Smooth muscle cell (in vitro differentiated cells): ENCODE results near the gene NINJ1. TPM values are rescaled to one million over a fixed set of nuclear protein-coding genes. Genes with fewer than 3 reads are reported as not detected.
"Not testable (repeated sequence)": the region's sequence is repeated elsewhere in the genome, so short reads cannot be mapped to it uniquely, and the experiment has no call there.

Source experiments
- DNase-seq: peaks from one replicate; lab custom pipeline; 2025; ENCODE audit not compliant: unreplicated experiment; lab: John Stamatoyannopoulos, UW
- H2AFZ ChIP-seq: fragments of 200-600 bp; sonication (generic); 2 replicates; pipeline ENCODE4 v1.6.0; 2016; ENCODE audit warnings: antibody characterized with exemption, low read depth, mild to moderate bottlenecking
- H3F3A ChIP-seq: fragments of 200-600 bp; sonication (generic); 2 replicates; pipeline ENCODE4 v1.6.0; 2017; ENCODE audit warnings: antibody characterized with exemption, low read depth
- H3K27ac ChIP-seq: fragments of 200-600 bp; sonication (generic); 2 replicates; pipeline ENCODE4 v1.5.1; 2016; ENCODE audit warnings: low read depth, mild to moderate bottlenecking
- H3K27me3 ChIP-seq: fragments of 200-600 bp; sonication (generic); 2 replicates; pipeline ENCODE4 v1.6.1; 2016; ENCODE audit warnings: low read depth, mild to moderate bottlenecking
- H3K36me3 ChIP-seq: fragments of 200-600 bp; sonication (generic); 2 replicates; pipeline ENCODE4 v1.5.1; 2016; ENCODE audit warnings: low read depth
- H3K4me1 ChIP-seq: fragments of 200-600 bp; sonication (generic); 2 replicates; pipeline ENCODE4 v1.5.1; 2016; ENCODE audit warnings: low read depth
- H3K4me2 ChIP-seq: fragments of 200-600 bp; sonication (generic); 2 replicates; pipeline ENCODE4 v1.6.0; 2016; ENCODE audit warnings: mild to moderate bottlenecking
- H3K4me3 ChIP-seq: fragments of 200-600 bp; sonication (generic); 2 replicates; pipeline ENCODE4 v1.5.1; 2016; ENCODE audit warnings: mild to moderate bottlenecking
- H3K79me2 ChIP-seq: fragments of 200-600 bp; sonication (generic); 2 replicates; pipeline ENCODE4 v1.6.0; 2016; ENCODE audit warnings: low read depth, mild to moderate bottlenecking
- H3K9ac ChIP-seq: fragments of 200-600 bp; sonication (generic); 2 replicates; pipeline ENCODE4 v1.6.0; 2016; ENCODE audit warnings: low read depth
- H3K9me3 ChIP-seq: fragments of 200-600 bp; sonication (generic); replicated peaks from 2 replicates; pipeline ENCODE4 v1.5.1; 2016; ENCODE audit warnings: low read depth
- H4K20me1 ChIP-seq: fragments of 200-600 bp; sonication (generic); 2 replicates; pipeline ENCODE4 v1.6.0; 2016; ENCODE audit warnings: low read depth
- CTCF ChIP-seq: fragments of 200-600 bp; sonication (generic); IDR thresholded peaks from 2 replicates; pipeline ENCODE4 v1.5.1; 2017; ENCODE audit warnings: borderline replicate concordance, mild to moderate bottlenecking, antibody characterized with exemption; ENCODE audit not compliant: insufficient read depth, poor library complexity, severe bottlenecking
- WGBS: methylation state at CpG from one replicate; pipeline ENCODE4 v1.1.7; 2016; ENCODE audit warnings: low lambda C conversion rate; 5-methylcytosine and 5-hydroxymethylcytosine counted together
- polyA plus RNA-seq: library from polyadenylated mRNA; unstranded; fragments of >200 nt; fragmentation: Nextera tagmentation; extraction: Ambion mirVana; gene quantifications from 2 replicates; pipeline ENCODE4 v1.2.1, GENCODE V29; 2016
- total RNA-seq: library from RNA; depleted of rRNA; stranded (reverse); fragments of >200 nt; gene quantifications from 2 replicates; pipeline ENCODE4 v1.2.3, GENCODE V29; 2014

Gene NINJ1
- total and polyA plus RNA-seq, 2 experiments from 2014 or later: 34.3 to 53.7 TPM

DNA sequence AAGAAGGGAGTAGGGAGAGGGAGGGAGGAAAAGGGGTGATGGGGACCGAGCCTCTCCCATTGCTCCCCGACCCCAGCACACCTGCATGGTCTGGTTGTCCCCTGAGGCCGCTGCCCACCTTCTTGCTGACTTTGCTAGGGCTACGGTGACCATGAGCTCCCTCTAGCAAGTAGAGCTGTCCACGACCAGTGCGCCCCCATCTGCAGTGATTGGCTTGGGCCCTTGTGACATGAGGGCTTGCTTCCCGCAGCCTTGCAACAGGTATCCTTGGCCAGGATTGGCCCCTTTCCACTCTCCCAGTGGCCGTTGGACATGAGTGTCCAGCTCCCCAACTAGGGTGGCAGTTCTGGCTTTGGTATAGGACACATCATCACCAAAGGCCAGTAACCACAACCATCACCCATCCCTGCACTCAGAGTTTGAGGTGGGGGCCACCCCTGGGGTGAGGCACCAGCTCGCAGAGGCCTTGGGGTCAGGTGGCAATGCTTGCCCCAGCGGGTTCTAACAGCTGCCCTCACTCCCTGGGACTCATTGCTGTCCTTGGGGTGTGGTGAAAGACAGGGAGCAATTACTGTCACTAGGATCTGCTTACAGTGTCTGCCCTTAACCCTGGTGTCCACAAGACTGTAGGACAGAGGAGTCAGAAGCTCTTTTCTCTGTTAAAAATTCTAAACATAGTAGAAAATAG is 17.2 kb upstream of the NINJ1 start:
- no peaks in the 10 kb centered on the region for H3K36me3 ChIP-seq
- H3K27me3 ChIP-seq: no peaks in the 10 kb centered on the region
- H3K9ac ChIP-seq: no peak overlapping the region
- no peaks in the 10 kb centered on the region for H3K4me1 ChIP-seq
- WGBS: 86% methylated on average over 10 of the region's 10 CpGs
- H3K27ac ChIP-seq: no peak overlapping the region
- no peak overlapping the region for H3K4me3 ChIP-seq
- DNase-seq: no peak
- H3K9me3 ChIP-seq: no peaks in the 10 kb centered on the region
- no peak for TF ChIP-seq CTCF
- H4K20me1 ChIP-seq: no peaks in the 10 kb centered on the region
- H2AFZ ChIP-seq: no peak overlapping the region
- H3F3A ChIP-seq: no peaks in the 10 kb centered on the region
- no peak overlapping the region for H3K4me2 ChIP-seq
- no peaks in the 10 kb centered on the region for H3K79me2 ChIP-seq

GRCh38 chr9:93149361-93149760 is 15.3 kb upstream of the NINJ1 start:
- 89% methylated on average over 1 of the region's 1 CpG for WGBS
- no peaks in the 10 kb centered on the region for H3K36me3 ChIP-seq
- H3K27ac ChIP-seq: no peak overlapping the region
- no peaks in the 10 kb centered on the region for H3F3A ChIP-seq
- H4K20me1 ChIP-seq: no peaks in the 10 kb centered on the region
- H3K9ac ChIP-seq: no peak overlapping the region
- no peaks in the 10 kb centered on the region for H3K27me3 ChIP-seq
- H3K4me3 ChIP-seq: no peak overlapping the region
- H2AFZ ChIP-seq: no peak overlapping the region
- DNase-seq: no peak
- H3K9me3 ChIP-seq: no peaks in the 10 kb centered on the region
- TF ChIP-seq CTCF: no peak
- H3K4me2 ChIP-seq: no peak overlapping the region
- H3K4me1 ChIP-seq: no peaks in the 10 kb centered on the region
- no peaks in the 10 kb centered on the region for H3K79me2 ChIP-seq

GRCh38 chr9:93148721-93149120 is 14.7 kb upstream of the NINJ1 start:
- H3F3A ChIP-seq: no peaks in the 10 kb centered on the region
- H3K79me2 ChIP-seq: no peaks in the 10 kb centered on the region
- H3K9ac ChIP-seq: no peak overlapping the region
- no peaks in the 10 kb centered on the region for H4K20me1 ChIP-seq
- no peak overlapping the region for H3K27ac ChIP-seq
- 92% methylated on average over 2 of the region's 2 CpGs for WGBS
- no peaks in the 10 kb centered on the region for H3K9me3 ChIP-seq
- no peaks in the 10 kb centered on the region for H3K4me1 ChIP-seq
- H2AFZ ChIP-seq: no peak overlapping the region
- TF ChIP-seq CTCF: no peak
- H3K4me3 ChIP-seq: no peak overlapping the region
- no peaks in the 10 kb centered on the region for H3K27me3 ChIP-seq
- no peak overlapping the region for H3K4me2 ChIP-seq
- no peak for DNase-seq
- no peaks in the 10 kb centered on the region for H3K36me3 ChIP-seq

- Histone ChIP-seq H3K4me1 (no peaks in the 10 kb centered on the region), H3K27ac (no peak overlapping the region), H3K36me3 (no peaks in the 10 kb centered on the region), H3K9ac (no peak overlapping the region), H2AFZ (no peak overlapping the region), H3K79me2 (no peaks in the 10 kb centered on the region), H3F3A (no peaks in the 10 kb centered on the region), H3K4me2 (no peak overlapping the region), H3K4me3 (no peak overlapping the region), H3K9me3 (no peaks in the 10 kb centered on the region), H4K20me1 (no peaks in the 10 kb centered on the region), H3K27me3 (no peaks in the 10 kb centered on the region)
- no peak for TF ChIP-seq CTCF
- 78% methylated on average over 2 of the region's 2 CpGs for WGBS
- no peak for DNase-seq
These were observed 13.6 kb upstream of the NINJ1 start for GRCh38 chr9:93147632-93148031.

- H3K4me3 ChIP-seq, H4K20me1 ChIP-seq, H3K9ac ChIP-seq, H3F3A ChIP-seq, H2AFZ ChIP-seq, H3K4me2 ChIP-seq, H3K9me3 ChIP-seq, H3K27me3 ChIP-seq, H3K79me2 ChIP-seq, H3K36me3 ChIP-seq, DNase-seq, H3K4me1 ChIP-seq, H3K27ac ChIP-seq: not testable (repeated sequence)
- 89% methylated on average over 6 of the region's 6 CpGs for WGBS
These were observed 12.6 kb upstream of the NINJ1 start for GRCh38 chr9:93146696-93147095.
